ENCODE measurements around the gene OSBPL8.

The OSBPL8 gene, protein sequence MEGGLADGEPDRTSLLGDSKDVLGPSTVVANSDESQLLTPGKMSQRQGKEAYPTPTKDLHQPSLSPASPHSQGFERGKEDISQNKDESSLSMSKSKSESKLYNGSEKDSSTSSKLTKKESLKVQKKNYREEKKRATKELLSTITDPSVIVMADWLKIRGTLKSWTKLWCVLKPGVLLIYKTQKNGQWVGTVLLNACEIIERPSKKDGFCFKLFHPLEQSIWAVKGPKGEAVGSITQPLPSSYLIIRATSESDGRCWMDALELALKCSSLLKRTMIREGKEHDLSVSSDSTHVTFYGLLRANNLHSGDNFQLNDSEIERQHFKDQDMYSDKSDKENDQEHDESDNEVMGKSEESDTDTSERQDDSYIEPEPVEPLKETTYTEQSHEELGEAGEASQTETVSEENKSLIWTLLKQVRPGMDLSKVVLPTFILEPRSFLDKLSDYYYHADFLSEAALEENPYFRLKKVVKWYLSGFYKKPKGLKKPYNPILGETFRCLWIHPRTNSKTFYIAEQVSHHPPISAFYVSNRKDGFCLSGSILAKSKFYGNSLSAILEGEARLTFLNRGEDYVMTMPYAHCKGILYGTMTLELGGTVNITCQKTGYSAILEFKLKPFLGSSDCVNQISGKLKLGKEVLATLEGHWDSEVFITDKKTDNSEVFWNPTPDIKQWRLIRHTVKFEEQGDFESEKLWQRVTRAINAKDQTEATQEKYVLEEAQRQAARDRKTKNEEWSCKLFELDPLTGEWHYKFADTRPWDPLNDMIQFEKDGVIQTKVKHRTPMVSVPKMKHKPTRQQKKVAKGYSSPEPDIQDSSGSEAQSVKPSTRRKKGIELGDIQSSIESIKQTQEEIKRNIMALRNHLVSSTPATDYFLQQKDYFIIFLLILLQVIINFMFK

DNA sequence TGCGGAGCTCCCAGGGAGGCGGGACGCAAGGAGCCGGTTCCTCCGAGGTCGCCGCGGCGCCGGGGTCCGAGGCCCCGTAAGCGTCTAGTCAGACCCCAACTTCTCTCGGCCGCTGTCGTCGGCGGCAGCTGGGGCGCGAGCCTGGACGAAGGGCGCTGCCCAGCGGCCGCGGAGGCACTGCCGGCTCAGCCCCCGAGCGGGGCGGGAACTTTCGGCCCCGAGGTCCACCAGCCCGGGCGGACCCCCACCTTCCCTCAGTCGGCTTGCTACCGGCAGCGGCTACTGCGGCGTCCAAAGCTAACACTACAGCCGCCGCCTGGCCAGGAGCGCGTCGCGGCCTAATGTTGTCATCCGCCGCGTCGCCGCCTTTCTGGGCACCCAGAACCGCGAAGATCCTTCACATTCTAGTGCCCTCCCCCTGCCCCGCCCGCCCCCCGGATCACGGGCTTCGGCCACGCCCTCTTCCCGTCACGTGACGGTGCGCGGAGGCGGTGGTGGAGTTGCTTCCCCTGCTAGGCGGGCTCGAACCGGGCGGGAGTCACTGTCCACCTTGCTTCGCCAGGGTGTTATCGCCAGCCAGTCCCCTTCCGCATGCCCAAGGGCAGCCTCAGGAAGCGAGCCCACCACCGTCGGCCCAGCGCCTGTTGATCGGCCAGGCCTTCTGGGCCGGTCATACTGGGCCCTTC lies at the start of gene OSBPL8:
Gene OSBPL8 (minus strand): TSS at position 372 of the 686 bp plus-strand sequence. CDS start 72,220 bp downstream, outside the sequence.
- peak; percentile 42 for DNase-seq (ENCODE audit: low read depth, low spot score)
- H3K4me3 ChIP-seq (ENCODE audit: low read depth, low read length) = peak within 1 kb of the TSS; percentile 88
- CTCF ChIA-PET = interaction anchor here (0.8 to 1.6 kb wide), 5 partner anchors 16 to 261 kb away, joined by 3 to 4 read pairs (median 3); no protein-coding TSS in a partner anchor
- TF ChIP-seq, protein P1, sequence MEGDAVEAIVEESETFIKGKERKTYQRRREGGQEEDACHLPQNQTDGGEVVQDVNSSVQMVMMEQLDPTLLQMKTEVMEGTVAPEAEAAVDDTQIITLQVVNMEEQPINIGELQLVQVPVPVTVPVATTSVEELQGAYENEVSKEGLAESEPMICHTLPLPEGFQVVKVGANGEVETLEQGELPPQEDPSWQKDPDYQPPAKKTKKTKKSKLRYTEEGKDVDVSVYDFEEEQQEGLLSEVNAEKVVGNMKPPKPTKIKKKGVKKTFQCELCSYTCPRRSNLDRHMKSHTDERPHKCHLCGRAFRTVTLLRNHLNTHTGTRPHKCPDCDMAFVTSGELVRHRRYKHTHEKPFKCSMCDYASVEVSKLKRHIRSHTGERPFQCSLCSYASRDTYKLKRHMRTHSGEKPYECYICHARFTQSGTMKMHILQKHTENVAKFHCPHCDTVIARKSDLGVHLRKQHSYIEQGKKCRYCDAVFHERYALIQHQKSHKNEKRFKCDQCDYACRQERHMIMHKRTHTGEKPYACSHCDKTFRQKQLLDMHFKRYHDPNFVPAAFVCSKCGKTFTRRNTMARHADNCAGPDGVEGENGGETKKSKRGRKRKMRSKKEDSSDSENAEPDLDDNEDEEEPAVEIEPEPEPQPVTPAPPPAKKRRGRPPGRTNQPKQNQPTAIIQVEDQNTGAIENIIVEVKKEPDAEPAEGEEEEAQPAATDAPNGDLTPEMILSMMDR (IDR thresholded peaks at IDR 0.05; ENCODE audit: insufficient read depth, low read length, missing control alignments) = peak; percentile 29
- POLR2A ChIA-PET = interaction anchor here (0.5 to 1.3 kb wide), 5 partner anchors 9 to 136 kb away, joined by 3 read pairs; no protein-coding TSS in a partner anchor

DNA sequence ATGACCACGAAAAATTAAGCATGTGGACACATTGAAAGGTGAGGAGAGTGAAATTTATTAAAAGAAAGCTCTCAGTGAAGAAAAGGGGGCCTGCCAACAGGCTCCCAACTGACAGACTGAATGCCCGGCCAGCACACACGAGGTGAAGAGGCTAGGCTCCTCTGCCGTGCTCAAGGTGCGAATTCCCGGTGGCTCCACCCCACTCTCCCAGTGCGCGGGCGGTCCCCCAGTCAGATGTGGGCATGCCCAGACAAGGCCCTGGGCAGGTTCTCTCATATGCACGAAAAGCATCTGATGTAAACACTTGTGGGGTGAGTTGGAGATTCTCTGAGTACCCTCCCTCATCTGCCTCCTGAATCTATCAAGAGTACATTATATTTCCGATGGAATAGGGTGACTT lies 48.5 kb upstream of the OSBPL8 start:
- DNase-seq (ENCODE audit: low read depth, low spot score) = no peak
- ChIA-PET POLR2A (no interaction called here), CTCF (interaction anchor here (1.4 to 2.5 kb wide), 3 partner anchors 12 to 21 kb away, joined by 3 to 12 read pairs (median 7); no protein-coding TSS in a partner anchor)
- TF ChIP-seq, protein P1 (IDR thresholded peaks at IDR 0.05; ENCODE audit: insufficient read depth, low read length, missing control alignments) = no peak
- no peak overlapping the region for H3K4me3 ChIP-seq (ENCODE audit: low read depth, low read length)

DNA sequence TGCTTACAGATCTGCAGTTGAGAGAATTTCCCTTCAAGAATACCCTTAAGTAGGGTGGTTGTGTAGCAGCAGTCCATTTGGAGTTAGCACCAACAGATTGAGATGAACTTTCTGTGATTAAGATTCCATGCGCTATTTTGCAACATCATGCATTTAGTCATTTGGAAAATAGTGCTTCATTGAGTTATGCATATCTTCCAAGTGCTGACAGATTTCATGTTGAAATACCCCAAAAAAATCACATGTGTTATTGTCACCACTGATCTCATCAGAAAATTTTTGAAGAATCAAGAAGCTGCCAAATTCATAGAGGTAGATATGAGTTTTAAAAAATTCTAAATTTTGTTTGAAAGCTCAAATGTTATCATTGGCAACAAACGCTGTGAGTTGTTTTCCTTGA lies 35.5 kb upstream of the OSBPL8 start:
- POLR2A ChIA-PET = interaction anchor here (0.5 kb wide), 1 partner anchor 34 kb away, joined by 3 read pairs; no protein-coding TSS in a partner anchor
- TF ChIP-seq, protein P1 (IDR thresholded peaks at IDR 0.05; ENCODE audit: insufficient read depth, low read length, missing control alignments) = no peak

DNA sequence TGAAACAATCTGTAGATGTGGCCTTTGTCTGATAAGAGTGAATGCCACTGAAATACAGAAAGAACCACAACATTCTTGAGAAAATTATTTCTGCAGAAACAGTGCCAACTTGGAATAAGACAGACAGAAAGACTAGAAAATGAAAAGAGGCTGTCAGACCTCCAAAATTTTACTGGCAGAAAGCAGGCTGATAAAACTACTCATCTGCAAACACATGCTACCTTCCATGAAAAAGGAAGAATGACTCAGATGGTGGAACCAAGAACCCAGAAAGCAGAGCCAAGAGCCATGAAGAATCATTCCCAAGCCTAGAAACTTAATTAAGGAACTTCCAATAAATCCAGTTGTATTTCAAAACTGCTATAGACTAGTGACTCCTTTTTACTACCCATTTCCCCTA lies 31.9 kb upstream of the OSBPL8 start:
- no peak overlapping the region for H3K4me3 ChIP-seq (ENCODE audit: low read depth, low read length)
- TF ChIP-seq, protein P1 (IDR thresholded peaks at IDR 0.05; ENCODE audit: insufficient read depth, low read length, missing control alignments) = no peak
- peak; percentile 16 for DNase-seq (ENCODE audit: low read depth, low spot score)
- ChIA-PET CTCF (interaction anchor here (1.1 kb wide), 1 partner anchor 203 kb away, joined by 3 read pairs; no protein-coding TSS in a partner anchor), POLR2A (no interaction called here)

More for the DNA sequence above, 35.5 kb upstream of the OSBPL8 start:
- no peak overlapping the region for H3K4me3 ChIP-seq (ENCODE audit: low read depth, low read length)
- no peak for DNase-seq (ENCODE audit: low read depth, low spot score)
- CTCF ChIA-PET = no interaction called here

DNA sequence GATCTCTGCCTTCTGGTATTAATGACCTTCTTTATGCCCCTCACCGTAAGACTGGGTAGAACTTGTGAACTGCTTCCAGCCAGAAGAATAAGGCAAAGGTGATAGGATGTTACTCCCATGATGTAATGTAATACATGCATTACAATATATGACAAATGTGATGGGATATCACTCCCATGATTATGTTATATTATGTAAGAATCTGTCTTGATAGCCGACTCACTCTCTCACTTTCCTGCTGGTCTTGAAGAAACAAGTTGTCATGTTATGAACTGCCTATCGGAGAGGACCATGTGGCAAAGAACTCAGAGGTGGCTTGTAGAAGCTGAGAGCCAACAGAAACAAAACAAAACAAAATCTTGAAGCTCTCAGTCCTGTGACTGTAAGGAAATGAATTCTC lies 30.6 kb upstream of the OSBPL8 start:
- no peak for DNase-seq (ENCODE audit: low read depth, low spot score)
- no peak overlapping the region for H3K4me3 ChIP-seq (ENCODE audit: low read depth, low read length)
- TF ChIP-seq, protein P1 (IDR thresholded peaks at IDR 0.05; ENCODE audit: insufficient read depth, low read length, missing control alignments) = no peak
- ChIA-PET POLR2A (no interaction called here), CTCF (no interaction called here)
